ENCODE data around the gene GPR155. TPM values are rescaled to one million over a fixed set of nuclear protein-coding genes. Genes with fewer than 3 reads are reported as not detected.

The GPR155 gene
- polyA plus RNA-seq, 1 donor (not counting 4 experiments of a cell fraction or from before 2014, with no cell fraction given): 15.7 TPM

DNA sequence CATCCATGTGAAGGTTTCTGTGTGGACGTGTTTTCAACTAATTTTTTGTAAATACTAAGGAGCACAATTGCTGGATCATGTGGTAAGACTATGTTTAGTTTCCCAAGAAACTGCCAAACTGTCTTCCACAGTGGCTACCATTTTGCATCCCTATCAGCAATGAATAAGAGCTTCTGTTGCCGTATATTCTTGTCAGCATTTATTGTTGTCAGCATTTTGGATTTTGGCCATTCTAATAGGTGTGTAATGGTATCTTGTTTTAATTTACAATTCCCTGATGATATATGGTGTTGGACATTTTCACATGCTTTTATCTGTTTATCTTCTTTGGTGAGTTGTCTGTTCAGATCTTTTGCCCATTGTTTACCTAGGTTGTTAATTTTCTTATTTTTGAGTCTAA, 56.8 kb downstream of the GPR155 start:
- FAIRE-seq (no peak), DNase-seq (ENCODE audit: low read depth, low spot score) (no peak)
- no peaks in the 10 kb centered on the region for H3K9me1 ChIP-seq (ENCODE audit: control insufficient read depth, extremely low read depth, insufficient read depth, low read length)
- dilution Hi-C loops (cut with MboI; ENCODE audit: extremely low pct_ligation_motif_present, low sequenced_read_pairs): no loop called here
- H3K4me1 ChIP-seq (ENCODE audit: control insufficient read depth, extremely low read depth, insufficient read depth, low read length): no peaks in the 10 kb centered on the region
- no peaks in the 10 kb centered on the region for H3K79me2 ChIP-seq (ENCODE audit: control insufficient read depth, insufficient read depth, low read length)
- no peak for TF ChIP-seq EZH2 (IDR thresholded peaks at IDR 0.05; ENCODE audit: low read length)
- TF ChIP-seq, protein P1, sequence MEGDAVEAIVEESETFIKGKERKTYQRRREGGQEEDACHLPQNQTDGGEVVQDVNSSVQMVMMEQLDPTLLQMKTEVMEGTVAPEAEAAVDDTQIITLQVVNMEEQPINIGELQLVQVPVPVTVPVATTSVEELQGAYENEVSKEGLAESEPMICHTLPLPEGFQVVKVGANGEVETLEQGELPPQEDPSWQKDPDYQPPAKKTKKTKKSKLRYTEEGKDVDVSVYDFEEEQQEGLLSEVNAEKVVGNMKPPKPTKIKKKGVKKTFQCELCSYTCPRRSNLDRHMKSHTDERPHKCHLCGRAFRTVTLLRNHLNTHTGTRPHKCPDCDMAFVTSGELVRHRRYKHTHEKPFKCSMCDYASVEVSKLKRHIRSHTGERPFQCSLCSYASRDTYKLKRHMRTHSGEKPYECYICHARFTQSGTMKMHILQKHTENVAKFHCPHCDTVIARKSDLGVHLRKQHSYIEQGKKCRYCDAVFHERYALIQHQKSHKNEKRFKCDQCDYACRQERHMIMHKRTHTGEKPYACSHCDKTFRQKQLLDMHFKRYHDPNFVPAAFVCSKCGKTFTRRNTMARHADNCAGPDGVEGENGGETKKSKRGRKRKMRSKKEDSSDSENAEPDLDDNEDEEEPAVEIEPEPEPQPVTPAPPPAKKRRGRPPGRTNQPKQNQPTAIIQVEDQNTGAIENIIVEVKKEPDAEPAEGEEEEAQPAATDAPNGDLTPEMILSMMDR (optimal IDR thresholded peaks at IDR 0.05 in 1 of 3, IDR thresholded peaks at IDR 0.05 in 1 of 3, conservative IDR thresholded peaks at IDR 0.05 in 1 of 3; ENCODE audit: extremely low read depth in 1 of 3, insufficient read depth in 2 of 3, low read length in 3 of 3): no peak
- no peaks in the 10 kb centered on the region for H3K27me3 ChIP-seq (ENCODE audit: control insufficient read depth, extremely low read depth, insufficient read depth, low read length)
- no peak overlapping the region for H3K9ac ChIP-seq (ENCODE audit: control insufficient read depth, extremely low read depth, insufficient read depth, low read length)
- peaks cover 0 to 3% of the 10 kb centered on the region in 2 experiments for H3K36me3 ChIP-seq (ENCODE audit: control insufficient read depth in 2 of 2, extremely low read depth in 1 of 2, insufficient read depth in 2 of 2, low read length in 2 of 2)
- H3K27ac ChIP-seq (ENCODE audit: control insufficient read depth, insufficient read depth, low read length): no peak overlapping the region
- H4K20me1 ChIP-seq (ENCODE audit: control insufficient read depth, extremely low read depth, insufficient read depth, low read length): no peaks in the 10 kb centered on the region
- no peaks in the 10 kb centered on the region for H3K9me3 ChIP-seq (ENCODE audit: control insufficient read depth, low read depth, low read length)
- no peak overlapping the region for H3K4me2 ChIP-seq (ENCODE audit: control insufficient read depth, extremely low read depth, insufficient read depth, low read depth, low read length)
- no peak overlapping the region for H2AFZ ChIP-seq (ENCODE audit: control insufficient read depth, low read length)
- no peak overlapping the region for H3K4me3 ChIP-seq (ENCODE audit: control insufficient read depth in 2 of 3, extremely low read depth in 1 of 3, insufficient read depth in 2 of 3, low read depth in 1 of 3, low read length in 3 of 3)

DNA sequence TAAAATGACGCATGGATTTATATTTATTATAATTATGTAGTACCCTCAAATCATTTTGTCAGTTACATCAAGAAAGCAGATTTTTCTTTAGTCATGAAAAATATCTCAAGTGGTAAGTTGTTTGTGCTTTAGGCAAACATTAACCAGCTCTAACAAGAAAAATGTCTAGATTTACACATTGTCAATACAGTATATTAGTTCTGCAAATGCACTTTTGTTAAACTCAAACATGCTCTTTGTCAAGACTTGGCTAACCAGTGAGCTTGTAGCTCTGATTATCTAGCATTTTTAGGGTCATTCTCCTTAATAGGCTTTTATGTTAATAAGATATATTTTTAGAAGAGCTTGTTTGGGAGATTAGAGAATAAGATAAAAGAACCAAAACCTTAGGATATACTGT, 58.6 kb downstream of the GPR155 start:
- no peak for TF ChIP-seq EZH2 (IDR thresholded peaks at IDR 0.05; ENCODE audit: low read length)
- TF ChIP-seq, protein P1 (optimal IDR thresholded peaks at IDR 0.05 in 1 of 3, IDR thresholded peaks at IDR 0.05 in 1 of 3, conservative IDR thresholded peaks at IDR 0.05 in 1 of 3; ENCODE audit: extremely low read depth in 1 of 3, insufficient read depth in 2 of 3, low read length in 3 of 3): no peak
- Histone ChIP-seq H3K4me2 (ENCODE audit: control insufficient read depth, extremely low read depth, insufficient read depth, low read depth, low read length) (no peak overlapping the region), H2AFZ (ENCODE audit: control insufficient read depth, low read length) (no peak overlapping the region), H3K27ac (ENCODE audit: control insufficient read depth, insufficient read depth, low read length) (no peak overlapping the region), H3K4me1 (ENCODE audit: control insufficient read depth, extremely low read depth, insufficient read depth, low read length) (no peaks in the 10 kb centered on the region), H3K79me2 (ENCODE audit: control insufficient read depth, insufficient read depth, low read length) (no peaks in the 10 kb centered on the region), H3K27me3 (ENCODE audit: control insufficient read depth, extremely low read depth, insufficient read depth, low read length) (no peaks in the 10 kb centered on the region), H3K4me3 (ENCODE audit: control insufficient read depth in 2 of 3, extremely low read depth in 1 of 3, insufficient read depth in 2 of 3, low read depth in 1 of 3, low read length in 3 of 3) (no peak overlapping the region), H3K36me3 (ENCODE audit: control insufficient read depth in 2 of 2, extremely low read depth in 1 of 2, insufficient read depth in 2 of 2, low read length in 2 of 2) (peaks cover 0 to 3% of the 10 kb centered on the region in 2 experiments), H3K9me3 (ENCODE audit: control insufficient read depth, low read depth, low read length) (no peaks in the 10 kb centered on the region), H3K9ac (ENCODE audit: control insufficient read depth, extremely low read depth, insufficient read depth, low read length) (no peak overlapping the region), H4K20me1 (ENCODE audit: control insufficient read depth, extremely low read depth, insufficient read depth, low read length) (no peaks in the 10 kb centered on the region), H3K9me1 (ENCODE audit: control insufficient read depth, extremely low read depth, insufficient read depth, low read length) (no peaks in the 10 kb centered on the region)
- dilution Hi-C loops (cut with MboI; ENCODE audit: extremely low pct_ligation_motif_present, low sequenced_read_pairs): no loop called here
- no peak for FAIRE-seq
- DNase-seq (ENCODE audit: low read depth, low spot score): no peak

Measured in keratinocyte (primary cell).